Measurements from ENCODE around the gene PRKCE.

PRKCE gene

DNA sequence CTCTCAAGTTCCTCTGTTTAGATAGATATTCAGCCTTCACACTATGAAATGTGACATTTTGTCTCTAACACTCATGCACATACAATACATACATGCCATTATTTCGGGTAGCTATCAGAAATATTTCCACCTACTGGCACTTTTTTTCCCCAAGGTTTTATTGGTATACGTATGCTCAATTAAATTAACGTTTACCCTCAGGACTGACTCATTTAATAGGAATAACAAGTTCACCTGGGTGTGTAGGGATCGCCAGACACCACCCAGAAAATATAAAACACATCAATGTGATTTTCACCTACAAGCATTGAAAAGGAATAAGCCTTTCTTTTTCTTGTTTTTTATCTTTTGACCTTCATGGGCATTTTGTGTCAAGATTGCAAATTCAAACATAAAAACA is 507.2 kb downstream of the PRKCE start:
- Histone ChIP-seq H3K4me3 (ENCODE audit: low read depth in 1 of 2, low read length in 2 of 2) (no peak overlapping the region), H3K36me3 (ENCODE audit: control insufficient read depth in 1 of 2, insufficient read depth in 2 of 2, low read length in 2 of 2) (peaks cover 3 to 5% of the 10 kb centered on the region in 2 donors), H3K9ac (ENCODE audit: low read depth in 1 of 2, low read length in 2 of 2) (no peak overlapping the region), H3K27ac (ENCODE audit: low read depth, low read length) (no peak overlapping the region), H3K27me3 (ENCODE audit: control insufficient read depth in 1 of 2, insufficient read depth in 2 of 2, low read length in 2 of 2) (no peaks in the 10 kb centered on the region), H3K4me1 (ENCODE audit: control insufficient read depth in 1 of 2, insufficient read depth in 2 of 2, low read length in 2 of 2) (no peaks in the 10 kb centered on the region), H3K9me3 (ENCODE audit: control insufficient read depth in 1 of 2, low read length in 2 of 2) (no peaks in the 10 kb centered on the region)

DNA sequence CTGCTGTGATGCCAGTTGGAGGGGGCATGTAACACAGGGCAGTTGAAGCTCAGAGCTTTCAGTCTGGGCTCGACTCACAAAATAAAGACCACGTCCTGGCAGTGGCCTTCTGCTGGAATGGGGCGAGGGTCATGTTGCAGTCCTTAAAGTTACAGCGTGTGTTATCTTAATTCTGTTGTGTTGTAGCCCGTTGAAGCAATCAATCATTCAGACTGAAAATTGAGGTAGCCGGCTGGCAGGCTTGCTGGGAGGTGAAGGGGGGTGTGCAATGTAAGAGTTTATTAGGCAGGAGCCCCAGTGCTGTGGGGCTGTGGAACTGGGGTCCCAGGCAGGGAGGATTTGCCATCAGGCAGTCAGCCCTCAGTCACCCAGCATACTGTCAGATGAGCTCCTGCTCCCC is 508.9 kb downstream of the PRKCE start:
- Histone ChIP-seq H3K9me3 (ENCODE audit: control insufficient read depth in 1 of 2, low read length in 2 of 2) (no peaks in the 10 kb centered on the region), H3K9ac (ENCODE audit: low read depth in 1 of 2, low read length in 2 of 2) (no peak overlapping the region), H3K4me1 (ENCODE audit: control insufficient read depth in 1 of 2, insufficient read depth in 2 of 2, low read length in 2 of 2) (peaks cover 10 to 11% of the 10 kb centered on the region in 2 donors), H3K27ac (ENCODE audit: low read depth, low read length) (no peak overlapping the region), H3K4me3 (ENCODE audit: low read depth in 1 of 2, low read length in 2 of 2) (no peak overlapping the region), H3K36me3 (ENCODE audit: control insufficient read depth in 1 of 2, insufficient read depth in 2 of 2, low read length in 2 of 2) (peaks cover 3 to 5% of the 10 kb centered on the region in 2 donors), H3K27me3 (ENCODE audit: control insufficient read depth in 1 of 2, insufficient read depth in 2 of 2, low read length in 2 of 2) (no peaks in the 10 kb centered on the region)

- H3K27me3 ChIP-seq (ENCODE audit: control insufficient read depth in 1 of 2, insufficient read depth in 2 of 2, low read length in 2 of 2): no peaks in the 10 kb centered on the region
- no peak overlapping the region for H3K27ac ChIP-seq (ENCODE audit: low read depth, low read length)
- no peak overlapping the region for H3K9ac ChIP-seq (ENCODE audit: low read depth in 1 of 2, low read length in 2 of 2)
- no peaks in the 10 kb centered on the region for H3K9me3 ChIP-seq (ENCODE audit: control insufficient read depth in 1 of 2, low read length in 2 of 2)
- no peak overlapping the region for H3K4me3 ChIP-seq (ENCODE audit: low read depth in 1 of 2, low read length in 2 of 2)
- H3K36me3 ChIP-seq (ENCODE audit: control insufficient read depth in 1 of 2, insufficient read depth in 2 of 2, low read length in 2 of 2): peaks cover 3 to 5% of the 10 kb centered on the region in 2 donors
- H3K4me1 ChIP-seq (ENCODE audit: control insufficient read depth in 1 of 2, insufficient read depth in 2 of 2, low read length in 2 of 2): peaks cover 10 to 11% of the 10 kb centered on the region in 2 donors
Observed at GRCh38 chr2:46161315-46161714, 509.8 kb downstream of the PRKCE start.

DNA sequence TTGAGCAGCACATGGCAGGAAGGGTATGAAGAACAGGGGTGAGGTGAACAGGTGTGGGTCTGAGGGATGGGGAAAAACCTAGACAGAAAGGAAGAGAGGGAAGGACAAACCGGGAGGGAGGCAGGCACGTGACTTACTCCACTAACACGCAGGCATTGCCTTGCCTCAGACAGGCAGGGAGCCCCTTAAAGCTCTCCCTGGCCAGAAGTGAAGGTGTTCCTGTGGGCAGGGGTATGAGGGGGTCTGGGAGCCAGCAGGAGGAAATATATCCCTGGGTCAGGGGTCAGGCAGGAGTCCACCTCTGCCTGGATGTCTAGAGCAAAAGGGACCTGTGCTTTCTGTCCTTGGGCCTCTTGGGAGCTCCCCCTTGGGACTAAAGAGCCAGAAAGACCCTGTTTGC is 510.4 kb downstream of the PRKCE start:
- Histone ChIP-seq H3K36me3 (ENCODE audit: control insufficient read depth in 1 of 2, insufficient read depth in 2 of 2, low read length in 2 of 2) (peaks cover 3 to 5% of the 10 kb centered on the region in 2 donors), H3K4me3 (ENCODE audit: low read depth in 1 of 2, low read length in 2 of 2) (no peak overlapping the region), H3K4me1 (ENCODE audit: control insufficient read depth in 1 of 2, insufficient read depth in 2 of 2, low read length in 2 of 2) (peaks cover 10 to 11% of the 10 kb centered on the region in 2 donors), H3K27ac (ENCODE audit: low read depth, low read length) (no peak overlapping the region), H3K9ac (ENCODE audit: low read depth in 1 of 2, low read length in 2 of 2) (no peak overlapping the region), H3K27me3 (ENCODE audit: control insufficient read depth in 1 of 2, insufficient read depth in 2 of 2, low read length in 2 of 2) (no peaks in the 10 kb centered on the region), H3K9me3 (ENCODE audit: control insufficient read depth in 1 of 2, low read length in 2 of 2) (no peaks in the 10 kb centered on the region)

DNA sequence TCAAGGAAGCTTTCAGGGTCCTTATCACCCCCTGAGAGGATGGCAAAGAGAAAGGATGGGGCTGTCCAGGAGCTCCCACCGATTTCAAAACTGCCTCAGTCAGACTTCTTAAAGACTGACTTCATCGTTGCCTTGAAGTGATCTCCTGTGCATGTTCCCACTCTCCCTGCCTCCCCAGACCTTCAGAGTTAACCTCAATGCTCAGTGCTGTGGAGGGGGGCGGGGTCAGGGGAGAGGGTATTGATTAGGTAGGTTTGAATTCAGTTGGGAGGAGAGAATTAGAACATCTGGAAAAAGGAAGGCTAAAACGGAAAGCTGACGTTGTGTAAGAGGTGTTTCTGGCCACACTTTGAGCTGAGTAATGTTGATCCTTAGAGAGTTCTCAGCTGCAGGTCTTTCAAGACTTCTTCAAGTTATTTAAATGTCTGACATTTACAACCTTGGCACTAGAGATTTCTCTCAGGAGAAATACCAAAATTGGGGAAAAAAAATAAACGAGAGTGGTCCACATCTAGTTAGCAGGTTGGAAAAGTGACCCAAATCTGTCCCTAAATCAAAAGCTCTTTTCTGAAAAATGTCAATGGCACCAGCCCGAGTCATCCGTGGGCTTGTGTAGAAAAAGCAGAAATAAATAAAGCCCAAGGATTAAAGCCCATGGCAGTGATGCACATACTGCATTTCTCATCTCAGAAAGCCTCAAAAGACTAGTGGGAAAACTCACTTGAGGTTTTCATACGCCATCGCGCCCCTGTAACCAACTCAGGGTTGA is 511.0 kb downstream of the PRKCE start:
- Histone ChIP-seq H3K9me3 (ENCODE audit: control insufficient read depth in 1 of 2, low read length in 2 of 2) (no peaks in the 10 kb centered on the region), H3K27me3 (ENCODE audit: control insufficient read depth in 1 of 2, insufficient read depth in 2 of 2, low read length in 2 of 2) (no peaks in the 10 kb centered on the region), H3K27ac (ENCODE audit: low read depth, low read length) (no peak overlapping the region), H3K36me3 (ENCODE audit: control insufficient read depth in 1 of 2, insufficient read depth in 2 of 2, low read length in 2 of 2) (peaks cover 3 to 5% of the 10 kb centered on the region in 2 donors), H3K4me1 (ENCODE audit: control insufficient read depth in 1 of 2, insufficient read depth in 2 of 2, low read length in 2 of 2) (peaks cover 10 to 11% of the 10 kb centered on the region in 2 donors), H3K4me3 (ENCODE audit: low read depth in 1 of 2, low read length in 2 of 2) (no peak overlapping the region), H3K9ac (ENCODE audit: low read depth in 1 of 2, low read length in 2 of 2) (no peak overlapping the region)

DNA sequence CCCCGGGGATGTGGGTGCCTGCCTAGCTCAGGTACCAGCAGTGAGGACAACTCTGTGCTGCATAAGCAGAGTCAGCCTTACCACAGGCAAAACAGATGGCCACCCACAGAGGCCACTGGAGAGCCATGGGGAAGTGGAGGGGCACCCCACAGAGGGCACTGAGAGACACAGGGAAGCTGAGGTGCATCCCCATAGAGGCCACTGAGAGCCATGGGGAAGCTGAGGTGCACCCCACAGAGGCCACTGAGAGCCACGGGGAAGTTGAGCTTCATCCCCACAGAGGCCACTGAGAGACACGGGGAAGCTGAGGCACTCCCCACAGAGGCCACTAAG is 511.6 kb downstream of the PRKCE start:
- Histone ChIP-seq H3K36me3 (ENCODE audit: control insufficient read depth in 1 of 2, insufficient read depth in 2 of 2, low read length in 2 of 2) (peaks cover 3 to 5% of the 10 kb centered on the region in 2 donors), H3K9me3 (ENCODE audit: control insufficient read depth in 1 of 2, low read length in 2 of 2) (no peaks in the 10 kb centered on the region), H3K27ac (ENCODE audit: low read depth, low read length) (no peak overlapping the region), H3K27me3 (ENCODE audit: control insufficient read depth in 1 of 2, insufficient read depth in 2 of 2, low read length in 2 of 2) (no peaks in the 10 kb centered on the region), H3K4me1 (ENCODE audit: control insufficient read depth in 1 of 2, insufficient read depth in 2 of 2, low read length in 2 of 2) (peaks cover 10 to 11% of the 10 kb centered on the region in 2 donors), H3K9ac (ENCODE audit: low read depth in 1 of 2, low read length in 2 of 2) (no peak overlapping the region), H3K4me3 (ENCODE audit: low read depth in 1 of 2, low read length in 2 of 2) (no peak overlapping the region)

DNA sequence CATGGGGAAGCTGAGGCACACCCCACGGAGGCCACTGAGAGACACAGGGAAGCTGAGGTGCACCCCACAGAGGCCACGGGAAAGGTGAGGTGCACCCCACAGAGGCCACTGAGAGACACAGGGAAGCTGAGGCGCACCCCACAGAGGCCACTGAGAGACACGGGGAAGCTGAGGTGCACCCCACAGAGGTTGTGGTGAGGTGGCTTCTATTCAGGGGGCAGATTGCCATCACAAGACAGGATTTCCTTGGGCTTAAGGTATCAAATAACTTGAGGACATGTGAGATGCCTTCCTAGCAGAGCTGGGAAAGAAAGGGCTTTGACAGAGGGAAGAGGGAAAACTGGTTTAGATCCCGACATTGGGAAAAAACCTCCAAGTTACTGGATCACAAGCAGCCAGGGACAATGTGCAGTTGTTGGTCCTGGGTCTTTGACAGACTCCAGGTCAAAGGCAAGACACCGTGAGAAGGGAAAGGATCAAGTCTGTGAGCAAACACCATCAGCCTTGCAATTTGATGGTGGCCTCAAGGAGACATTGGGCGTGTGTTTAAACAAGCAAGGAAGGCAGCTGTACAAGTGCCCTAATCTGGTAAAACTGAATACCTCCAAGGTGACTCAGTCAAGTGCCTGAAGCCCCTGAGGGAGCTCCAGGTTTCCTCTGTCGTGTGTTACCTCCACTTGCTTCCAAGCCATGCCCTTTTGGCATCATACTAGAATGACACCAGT is 512.5 kb downstream of the PRKCE start:
- H3K9me3 ChIP-seq (ENCODE audit: control insufficient read depth in 1 of 2, low read length in 2 of 2): no peaks in the 10 kb centered on the region
- no peak overlapping the region for H3K9ac ChIP-seq (ENCODE audit: low read depth in 1 of 2, low read length in 2 of 2)
- H3K4me1 ChIP-seq (ENCODE audit: control insufficient read depth in 1 of 2, insufficient read depth in 2 of 2, low read length in 2 of 2): peaks cover 10 to 11% of the 10 kb centered on the region in 2 donors
- H3K36me3 ChIP-seq (ENCODE audit: control insufficient read depth in 1 of 2, insufficient read depth in 2 of 2, low read length in 2 of 2): peaks cover 3 to 5% of the 10 kb centered on the region in 2 donors
- H3K4me3 ChIP-seq (ENCODE audit: low read depth in 1 of 2, low read length in 2 of 2): no peak overlapping the region
- no peak overlapping the region for H3K27ac ChIP-seq (ENCODE audit: low read depth, low read length)
- no peaks in the 10 kb centered on the region for H3K27me3 ChIP-seq (ENCODE audit: control insufficient read depth in 1 of 2, insufficient read depth in 2 of 2, low read length in 2 of 2)

GRCh38 chr2:46164529-46165301 is 513.2 kb downstream of the PRKCE start:
- H3K4me1 ChIP-seq (ENCODE audit: control insufficient read depth in 1 of 2, insufficient read depth in 2 of 2, low read length in 2 of 2): peaks cover 10 to 11% of the 10 kb centered on the region in 2 donors
- no peaks in the 10 kb centered on the region for H3K27me3 ChIP-seq (ENCODE audit: control insufficient read depth in 1 of 2, insufficient read depth in 2 of 2, low read length in 2 of 2)
- no peaks in the 10 kb centered on the region for H3K9me3 ChIP-seq (ENCODE audit: control insufficient read depth in 1 of 2, low read length in 2 of 2)
- H3K9ac ChIP-seq (ENCODE audit: low read depth in 1 of 2, low read length in 2 of 2): no peak overlapping the region
- no peak overlapping the region for H3K27ac ChIP-seq (ENCODE audit: low read depth, low read length)
- peaks cover 0 to under 1% of the 10 kb centered on the region in 2 donors for H3K36me3 ChIP-seq (ENCODE audit: control insufficient read depth in 1 of 2, insufficient read depth in 2 of 2, low read length in 2 of 2)
- no peak overlapping the region for H3K4me3 ChIP-seq (ENCODE audit: low read depth in 1 of 2, low read length in 2 of 2)

GRCh38 chr2:46165916-46166315 is 514.4 kb downstream of the PRKCE start:
- Histone ChIP-seq H3K27me3 (ENCODE audit: control insufficient read depth in 1 of 2, insufficient read depth in 2 of 2, low read length in 2 of 2) (no peaks in the 10 kb centered on the region), H3K9ac (ENCODE audit: low read depth in 1 of 2, low read length in 2 of 2) (no peak overlapping the region), H3K4me1 (ENCODE audit: control insufficient read depth in 1 of 2, insufficient read depth in 2 of 2, low read length in 2 of 2) (peaks cover 10 to 11% of the 10 kb centered on the region in 2 donors), H3K4me3 (ENCODE audit: low read depth in 1 of 2, low read length in 2 of 2) (no peak overlapping the region), H3K9me3 (ENCODE audit: control insufficient read depth in 1 of 2, low read length in 2 of 2) (no peaks in the 10 kb centered on the region), H3K36me3 (ENCODE audit: control insufficient read depth in 1 of 2, insufficient read depth in 2 of 2, low read length in 2 of 2) (no peaks in the 10 kb centered on the region), H3K27ac (ENCODE audit: low read depth, low read length) (no peak overlapping the region)

DNA sequence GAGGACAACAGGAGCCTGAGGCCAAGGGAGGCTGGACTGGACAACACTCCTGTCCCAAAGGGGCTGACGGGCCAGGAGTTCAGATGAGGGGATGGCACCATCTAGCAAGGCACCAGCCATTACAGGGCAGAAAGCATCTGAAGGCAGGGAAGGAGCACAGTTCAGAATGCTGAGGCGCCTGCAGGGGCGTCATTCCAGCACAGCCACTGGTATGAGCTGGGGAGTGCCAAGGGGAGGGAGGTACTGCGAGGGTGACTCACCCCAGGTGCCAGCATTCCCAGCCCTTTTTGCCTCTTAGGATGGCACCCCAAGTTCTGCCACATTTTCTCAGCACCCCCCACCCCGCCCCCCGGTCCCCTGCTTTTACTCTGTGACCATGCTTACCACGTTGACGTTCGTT is 515.9 kb downstream of the PRKCE start:
- H3K27ac ChIP-seq (ENCODE audit: low read depth, low read length): no peak overlapping the region
- no peaks in the 10 kb centered on the region for H3K27me3 ChIP-seq (ENCODE audit: control insufficient read depth in 1 of 2, insufficient read depth in 2 of 2, low read length in 2 of 2)
- H3K36me3 ChIP-seq (ENCODE audit: control insufficient read depth in 1 of 2, insufficient read depth in 2 of 2, low read length in 2 of 2): no peaks in the 10 kb centered on the region
- H3K4me3 ChIP-seq (ENCODE audit: low read depth in 1 of 2, low read length in 2 of 2): no peak overlapping the region
- peaks cover 10 to 11% of the 10 kb centered on the region in 2 donors for H3K4me1 ChIP-seq (ENCODE audit: control insufficient read depth in 1 of 2, insufficient read depth in 2 of 2, low read length in 2 of 2)
- H3K9me3 ChIP-seq (ENCODE audit: control insufficient read depth in 1 of 2, low read length in 2 of 2): no peaks in the 10 kb centered on the region
- H3K9ac ChIP-seq (ENCODE audit: low read depth in 1 of 2, low read length in 2 of 2): no peak overlapping the region
